Osteoblast (primary cell): ENCODE results near the gene SEC61A2. TPM values are rescaled to one million over a fixed set of nuclear protein-coding genes. Genes with fewer than 3 reads are reported as not detected.

Source experiments
- DNase-seq: peaks from one replicate; pipeline ENCODE4 v3.0.0; 2011; ENCODE audit warnings: low spot score, mixed read lengths; ENCODE audit not compliant: insufficient read length; ENCODE audit errors: missing footprints
- H2AFZ ChIP-seq: 2 replicates; pipeline ENCODE4 v1.6.0; 2011; ENCODE audit warnings: mild to moderate bottlenecking, low read length
- H3K27ac ChIP-seq: 2 replicates; pipeline ENCODE4 v1.5.1; 2011; ENCODE audit warnings: mild to moderate bottlenecking, low read depth, low read length, moderate library complexity
- H3K27me3 ChIP-seq: 2 replicates; pipeline ENCODE4 v1.6.0; 2012; ENCODE audit warnings: mild to moderate bottlenecking, control low read depth, inconsistent platforms, low read length, moderate library complexity; ENCODE audit not compliant: insufficient read depth
- H3K36me3 ChIP-seq: 2 replicates; pipeline ENCODE4 v1.5.1; 2011; ENCODE audit warnings: mild to moderate bottlenecking, low read length, control low read depth, moderate library complexity; ENCODE audit not compliant: insufficient read depth
- H3K4me1 ChIP-seq: 2 replicates; pipeline ENCODE4 v1.5.1; 2011; ENCODE audit warnings: mild to moderate bottlenecking, low read length, control low read depth, moderate library complexity; ENCODE audit not compliant: insufficient read depth
- H3K4me2 ChIP-seq: 2 replicates; pipeline ENCODE4 v1.6.0; 2011; ENCODE audit warnings: mild to moderate bottlenecking, low read length; ENCODE audit not compliant: insufficient read depth
- H3K4me3 ChIP-seq: fragments of 200-600 bp; sonication (generic); 3 replicates; pipeline ENCODE4 v1.5.1; 2012; ENCODE audit warnings: mild to moderate bottlenecking, low read length, inconsistent platforms; ENCODE audit not compliant: insufficient read depth
- H3K79me2 ChIP-seq: 2 replicates; pipeline ENCODE4 v1.6.0; 2012; ENCODE audit warnings: mild to moderate bottlenecking, low read length, control low read depth, inconsistent platforms; ENCODE audit not compliant: insufficient read depth
- H3K9me3 ChIP-seq: 2 replicates; pipeline ENCODE4 v1.5.1; 2011; ENCODE audit warnings: low read depth, low read length, control low read depth
- H4K20me1 ChIP-seq: 2 replicates; pipeline ENCODE4 v1.6.0; 2012; ENCODE audit warnings: mild to moderate bottlenecking, low read length, control low read depth; ENCODE audit not compliant: insufficient read depth
- CTCF ChIP-seq: IDR thresholded peaks from 2 replicates; pipeline ENCODE4 v1.5.1; 2011; ENCODE audit warnings: mild to moderate bottlenecking, low read depth, low read length, moderate library complexity; ENCODE audit errors: extremely low read depth
- total RNA-seq: library from RNA; depleted of rRNA; stranded (reverse); fragments of >200 nt; gene quantifications from 2 replicates; pipeline ENCODE4 v1.2.3, GENCODE V29; 2012

SEC61A2 gene
- total RNA-seq, 1 donor = 9.4 TPM

DNA sequence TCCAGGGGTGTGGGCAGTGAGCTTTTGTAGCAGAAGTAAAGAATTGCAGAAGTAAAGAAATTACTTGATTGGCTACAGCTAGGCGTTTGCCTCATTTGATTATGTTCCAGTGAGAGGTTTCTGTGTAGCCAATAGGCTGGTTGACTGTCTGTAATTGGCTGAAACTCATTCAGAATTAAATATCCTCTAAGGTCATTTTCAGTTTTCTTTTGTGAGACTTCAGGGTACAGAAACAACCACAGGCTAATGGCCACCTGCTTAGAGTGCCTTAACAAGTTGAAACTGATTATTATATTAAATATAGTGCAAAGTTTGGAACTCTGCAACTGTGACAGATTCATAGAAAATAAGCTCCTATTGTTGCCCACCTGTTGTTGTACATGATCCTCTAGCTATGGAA, 10.6 kb downstream of the SEC61A2 start:
- Histone ChIP-seq H3K27me3 (no peaks in the 10 kb centered on the region), H3K79me2 (no peaks in the 10 kb centered on the region), H2AFZ (no peak overlapping the region), H3K27ac (no peak overlapping the region), H3K36me3 (peaks cover 57% of the 10 kb centered on the region), H3K4me2 (no peak overlapping the region), H3K9me3 (no peaks in the 10 kb centered on the region), H3K4me1 (no peaks in the 10 kb centered on the region), H4K20me1 (no peaks in the 10 kb centered on the region), H3K4me3 (no peak overlapping the region)
- TF ChIP-seq CTCF = no peak
- no peak for DNase-seq

DNA sequence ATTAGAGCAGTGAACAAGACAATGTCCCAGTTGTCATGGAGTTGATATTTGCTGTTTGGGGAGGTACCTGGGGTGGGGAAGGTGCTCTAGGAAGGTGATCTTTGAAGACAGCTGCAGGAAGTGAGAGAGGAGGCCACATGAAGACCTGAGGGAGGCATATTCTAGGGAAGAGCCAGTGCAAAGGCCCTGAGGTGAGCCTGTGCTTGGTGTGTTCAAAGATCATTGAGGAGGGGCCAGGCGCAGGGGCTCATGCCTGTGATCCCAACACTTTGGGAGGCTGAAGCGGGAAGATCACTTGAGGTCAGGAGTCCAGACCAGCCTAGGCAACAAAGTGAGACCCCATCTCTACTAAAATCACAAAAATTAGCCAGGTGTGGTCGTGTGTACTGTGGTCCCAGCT, 15.1 kb downstream of the SEC61A2 start:
- Histone ChIP-seq H3K4me3 (no peak overlapping the region), H3K36me3 (peaks cover 40% of the 10 kb centered on the region), H3K27ac (no peak overlapping the region), H3K4me1 (no peaks in the 10 kb centered on the region), H3K4me2 (no peak overlapping the region), H3K9me3 (no peaks in the 10 kb centered on the region), H3K79me2 (no peaks in the 10 kb centered on the region), H2AFZ (no peak overlapping the region), H3K27me3 (no peaks in the 10 kb centered on the region), H4K20me1 (no peaks in the 10 kb centered on the region)
- no peak for TF ChIP-seq CTCF
- no peak for DNase-seq

GRCh38 chr10:12150163-12150562, 20.7 kb downstream of the SEC61A2 start:
- Histone ChIP-seq H3K4me2 (no peak overlapping the region), H3K27ac (no peak overlapping the region), H3K36me3 (peaks cover 20% of the 10 kb centered on the region), H3K4me1 (no peaks in the 10 kb centered on the region), H2AFZ (no peak overlapping the region), H3K27me3 (no peaks in the 10 kb centered on the region), H3K9me3 (no peaks in the 10 kb centered on the region), H3K79me2 (no peaks in the 10 kb centered on the region), H4K20me1 (no peaks in the 10 kb centered on the region), H3K4me3 (no peak overlapping the region)
- TF ChIP-seq CTCF = no peak
- DNase-seq = no peak

DNA sequence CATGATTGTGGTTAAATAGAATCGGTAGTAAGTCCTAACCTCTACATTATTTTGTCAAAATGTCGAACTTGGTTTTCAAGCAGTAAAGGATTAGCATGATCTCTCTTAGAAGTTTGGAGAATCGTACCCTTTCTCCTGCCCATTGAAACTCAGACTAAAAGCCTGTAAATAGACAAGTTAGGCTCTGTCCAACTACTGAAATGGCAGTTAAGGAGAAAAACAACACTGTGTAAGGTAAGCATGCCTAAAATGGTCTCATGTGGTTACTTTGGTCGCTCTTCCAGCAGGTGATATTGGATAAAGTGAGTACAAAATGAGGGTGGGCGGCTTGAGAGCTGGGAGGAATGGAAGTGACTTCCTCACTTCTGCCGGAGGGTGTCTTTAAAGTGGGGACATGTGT, 25.0 kb downstream of the SEC61A2 start:
- no peaks in the 10 kb centered on the region for H3K4me1 ChIP-seq
- H3K27ac ChIP-seq = no peak overlapping the region
- no peaks in the 10 kb centered on the region for H3K9me3 ChIP-seq
- no peak for TF ChIP-seq CTCF
- no peaks in the 10 kb centered on the region for H3K79me2 ChIP-seq
- H3K27me3 ChIP-seq = no peaks in the 10 kb centered on the region
- H2AFZ ChIP-seq = no peak overlapping the region
- H3K4me2 ChIP-seq = no peak overlapping the region
- H3K36me3 ChIP-seq = peaks cover 30% of the 10 kb centered on the region
- H3K4me3 ChIP-seq = no peak overlapping the region
- H4K20me1 ChIP-seq = no peaks in the 10 kb centered on the region
- DNase-seq = no peak
